Heart right ventricle (tissue), 16 donors: ENCODE results near the gene UBL3. TPM values are rescaled to one million over a fixed set of nuclear protein-coding genes. Genes with fewer than 3 reads are reported as not detected.

Experiments
- ATAC-seq, 8 donors: fragments of 200-7000 bp; cut with Tn5 transposase; one replicate each; pipeline ENCODE4 v1.9.1; 2020; ENCODE audit warnings: mild to moderate bottlenecking in 8 of 8, moderate library complexity in 8 of 8, moderate number of reproducible peaks in 1 of 8
- DNase-seq, 2 donors: peaks; one replicate each; pipeline ENCODE4 v3.0.0-alpha.2; 2020
- H3K27ac ChIP-seq, 10 donors: fragments of 200-600 bp; sonication (generic) in 2 of 10; one replicate each; pipeline versions ENCODE4 v1.5.0 to v1.8.0; 2020 to 2022; ENCODE audit warnings: mild to moderate bottlenecking in 3 of 10
- H3K27me3 ChIP-seq, 7 donors: fragments of 200-600 bp; one replicate each; pipeline ENCODE4 v1.8.0; 2021 to 2022; ENCODE audit warnings: mild to moderate bottlenecking in 2 of 7
- H3K36me3 ChIP-seq, 9 donors: fragments of 200-600 bp; sonication (generic) in 1 of 9; one replicate each; pipeline versions ENCODE4 v1.5.0 to v1.8.0; 2020 to 2022; ENCODE audit warnings: mild to moderate bottlenecking in 2 of 9
- H3K4me1 ChIP-seq, 9 donors: fragments of 200-600 bp; sonication (generic) in 1 of 9; one replicate each; pipeline versions ENCODE4 v1.5.0 to v1.8.0; 2020 to 2022; ENCODE audit warnings: mild to moderate bottlenecking in 4 of 9
- H3K4me3 ChIP-seq, 10 donors: fragments of 200-600 bp; sonication (generic) in 2 of 10; one replicate each; pipeline versions ENCODE4 v1.5.0 to v1.8.0; 2020 to 2022; ENCODE audit warnings: mild to moderate bottlenecking in 7 of 10, moderate library complexity in 2 of 10
- H3K9me3 ChIP-seq, 11 donors: fragments of 200-600 bp in 10 of 11; sonication (generic) in 2 of 11; one replicate each; pipeline versions ENCODE4 v1.5.0 to v1.8.0; 2013 to 2022; ENCODE audit warnings: mild to moderate bottlenecking in 2 of 11, control low read depth in 1 of 11, moderate library complexity in 1 of 11
- CTCF ChIP-seq, 9 donors: fragments of 200-600 bp; sonication (generic) in 2 of 9; IDR thresholded peaks; one replicate each; pipeline versions ENCODE4 v1.5.0 to v1.8.0; 2021 to 2022; ENCODE audit warnings: antibody characterized with exemption in 9 of 9, mild to moderate bottlenecking in 5 of 9, moderate library complexity in 1 of 9
- WGBS, 2 donors: extraction: QIAGEN DNeasy Blood & Tissue Kit; methylation state at CpG; one replicate each; pipeline ENCODE4 v1.1.7; 2013; ENCODE audit warnings: inconsistent platforms in 1 of 2; 5-methylcytosine and 5-hydroxymethylcytosine counted together
- intact Hi-C, 10 donors: fragments of 100-400 bp; cut with DNase I; formaldehyde crosslinking; loops; one replicate each; pipeline versions ENCODE4 v1.11.1 to v1.14.2; 2022
- polyA plus RNA-seq, 2 donors: library from polyadenylated mRNA; stranded (reverse); fragments of 200-250 nt; gene quantifications; one replicate each; pipeline ENCODE4 v1.2.3, GENCODE V29; 2013
- total RNA-seq, 10 donors: library from RNA; stranded (reverse); fragmentation: NEBNext Ultra II Directional in 3 of 10; extraction: Animal tissue kit (Norgen Biotek cat#: 25700) in 3 of 10; gene quantifications; one replicate each; pipeline versions ENCODE4 v1.2.1 to v1.2.4, GENCODE V29; 2021 to 2023
- donor health status: Arrhythmogenic right ventricular cardiomyopathy.
- donor health status: ischemic (EF 13 %, LVEDD 7.1; RV severe dilation, severe dysfunction).
- donor health status: healthy with polysubstance abuse.
- donor health status: DM: no; HTN: yes; CAD: no.
- donor health status: DM: no; HTN: no; CAD: no.
- donor health status: ischemic (EF 25% LVEDD 6.9; RV normal size, moderate dysfunction).
- donor health status: ischemic (EF 25% LVEDD 5.7; RV mildly dilated, moderate dysfunction).
- donor health status: healthy.
- donor health status: DM: yes; HTN: yes; CAD: no.
- donor health status: Ischemic cardiomyopathy.
- donor health status: ischemic (EF 35%, LVEDD 5.7; RV mildly dilated, moderate dysfunction).
- donor health status: nonischemic (EF 11% LVEDD 7.7; RV severe dilation, severe dysfunction).
- donor health status: DM: yes; HTN: yes; CAD: no.
- donor health status: PGD.
- donor health status: ischemic (EF 29% LVEDD 5.4; RV normal size, mild dysfunction).
- donor health status: nonischemic (EF 23%, LVEDD 6.1; RV moderate dilation, normal function).

The UBL3 gene
- total and polyA plus RNA-seq, 12 donors = 6.7 to 24.3 (median 20.8) TPM

- WGBS, 2 donors = 36 to 88% methylated on average over 1 of the region's 1 CpG
- no peak for TF ChIP-seq CTCF (IDR thresholded peaks at IDR 0.05)
- H3K27ac ChIP-seq = no peak overlapping the region
- intact Hi-C loops = no loop called here
- H3K4me3 ChIP-seq = no peak overlapping the region
- no peak for DNase-seq
- peaks cover 0 to 13% (median 0%) of the 10 kb centered on the region in 7 donors for H3K27me3 ChIP-seq
- no peaks in the 10 kb centered on the region for H3K36me3 ChIP-seq
- H3K4me1 ChIP-seq = peaks cover 0 to 10% (median 0%) of the 10 kb centered on the region in 9 donors
- no peak for ATAC-seq
- no peaks in the 10 kb centered on the region for H3K9me3 ChIP-seq
Measured at GRCh38 chr13:29882076-29882475, 31.7 kb upstream of the UBL3 start.

DNA sequence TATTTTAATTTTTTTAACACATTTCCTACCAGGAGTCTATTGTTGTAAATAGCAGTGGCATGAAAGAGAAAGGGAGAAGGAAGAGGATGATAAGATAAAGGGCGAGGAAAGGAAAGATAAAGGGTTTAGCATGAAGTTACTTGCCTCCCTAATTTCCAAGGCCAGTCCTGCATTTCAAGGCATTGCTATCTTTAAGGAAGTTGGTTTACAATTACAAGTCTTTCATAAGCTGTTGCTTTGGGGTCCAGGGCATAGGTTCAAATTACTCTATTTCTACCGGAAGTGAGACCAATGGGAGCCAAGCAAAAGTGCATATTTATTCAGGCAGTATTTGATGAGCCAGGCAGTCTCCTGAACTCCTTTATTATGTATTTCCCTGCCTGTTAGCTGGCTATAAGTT lies 27.7 kb upstream of the UBL3 start:
- Histone ChIP-seq H3K9me3 (no peaks in the 10 kb centered on the region), H3K4me3 (no peak overlapping the region), H3K27me3 (peaks cover 0 to 35% (median 4%) of the 10 kb centered on the region in 7 donors), H3K27ac (no peak overlapping the region), H3K4me1 (peaks cover 0 to 5% (median 0%) of the 10 kb centered on the region in 9 donors), H3K36me3 (no peaks in the 10 kb centered on the region)
- WGBS, 2 donors = 27 to 35% methylated on average over 2 of the region's 2 CpGs
- no peak for ATAC-seq
- no peak for DNase-seq
- no peak for TF ChIP-seq CTCF (IDR thresholded peaks at IDR 0.05)
- intact Hi-C loops = no loop called here

- Histone ChIP-seq H3K9me3 (no peaks in the 10 kb centered on the region), H3K4me1 (peaks cover 0 to 5% (median 0%) of the 10 kb centered on the region in 9 donors), H3K27ac (no peak overlapping the region), H3K27me3 (peaks cover 0 to 35% (median 4%) of the 10 kb centered on the region in 7 donors), H3K36me3 (no peaks in the 10 kb centered on the region), H3K4me3 (no peak overlapping the region)
- DNase-seq (no peak), ATAC-seq (no peak)
- WGBS, 2 donors = 21 to 25% methylated on average over 6 of the region's 6 CpGs
- intact Hi-C loops = no loop called here
- TF ChIP-seq CTCF (IDR thresholded peaks at IDR 0.05) = no peak
Measured at GRCh38 chr13:29877456-29878078, 27.1 kb upstream of the UBL3 start.

GRCh38 chr13:29875646-29876045 lies 25.2 kb upstream of the UBL3 start:
- Histone ChIP-seq H3K36me3 (no peaks in the 10 kb centered on the region), H3K9me3 (no peaks in the 10 kb centered on the region), H3K4me3 (no peak overlapping the region), H3K27me3 (peaks cover 0 to 35% (median 4%) of the 10 kb centered on the region in 7 donors), H3K27ac (no peak overlapping the region), H3K4me1 (peaks cover 0 to 5% (median 0%) of the 10 kb centered on the region in 9 donors)
- 80 to 83% methylated on average over 3 of the region's 3 CpGs for WGBS, 2 donors
- intact Hi-C loops = no loop called here
- ATAC-seq (no peak), DNase-seq (no peak)
- TF ChIP-seq CTCF (IDR thresholded peaks at IDR 0.05) = no peak
